COLO829 (cell line): ENCODE measurements around the gene SPANXB1.
"Not testable (repeated sequence)": the region's sequence is repeated elsewhere in the genome, so short reads cannot be mapped to it uniquely, and the experiment has no call there.

Source experiments
- DNase-seq: peaks from one replicate; pipeline ENCODE4 v3.0.0; 2012; ENCODE audit warnings: low spot score

The SPANXB1 gene

GRCh38 chrX:141002568-141002967 is at the start of gene SPANXB1:
Gene SPANXB1 (plus strand): TSS chrX:141002594. CDS start chrX:141002694, 100 bp downstream.
- not testable (repeated sequence) for DNase-seq

- no peak for DNase-seq
Observed at GRCh38 chrX:140967036-140967435, 35.4 kb upstream of the SPANXB1 start.

- no peak for DNase-seq
Observed at GRCh38 chrX:140971099-140971795, 31.1 kb upstream of the SPANXB1 start.

- no peak for DNase-seq
Observed at GRCh38 chrX:140975472-140975871, 26.9 kb upstream of the SPANXB1 start.

- DNase-seq: no peak
Observed at GRCh38 chrX:140980271-140980670, 22.1 kb upstream of the SPANXB1 start.

GRCh38 chrX:140983730-140984129 is 18.7 kb upstream of the SPANXB1 start:
- no peak for DNase-seq

- DNase-seq: not testable (repeated sequence)
Observed at GRCh38 chrX:141005243-141005642, 2.8 kb downstream of the SPANXB1 start.

- DNase-seq: not testable (repeated sequence)
Observed at GRCh38 chrX:141044246-141044645, 41.9 kb downstream of the SPANXB1 start.

GRCh38 chrX:141049878-141050277 is 47.5 kb downstream of the SPANXB1 start:
- DNase-seq: not testable (repeated sequence)

GRCh38 chrX:141052098-141052497 is 49.7 kb downstream of the SPANXB1 start:
- DNase-seq: not testable (repeated sequence)
